GM23248 (cell line): Measurements from ENCODE around the gene LRCOL1. TPM values are rescaled to one million over a fixed set of nuclear protein-coding genes. Genes with fewer than 3 reads are reported as not detected.

Experiments
- DNase-seq: peaks from one replicate; pipeline ENCODE4 v3.0.0-alpha.2; 2015
- H2AFZ ChIP-seq: fragments of 200-600 bp; sonication (generic); 2 replicates; pipeline ENCODE4 v1.6.1; 2016; ENCODE audit warnings: antibody characterized with exemption
- H3F3A ChIP-seq: fragments of 200-600 bp; sonication (generic); 2 replicates; pipeline ENCODE4 v1.6.1; 2016; ENCODE audit warnings: mild to moderate bottlenecking, antibody characterized with exemption, mixed run types; ENCODE audit not compliant: insufficient read depth
- H3K27ac ChIP-seq: fragments of 200-600 bp; sonication (generic); 2 replicates; pipeline ENCODE4 v1.5.1; 2016; ENCODE audit warnings: mild to moderate bottlenecking
- H3K27me3 ChIP-seq: fragments of 200-600 bp; sonication (generic); replicated peaks from 2 replicates; pipeline ENCODE4 v1.6.1; 2016; ENCODE audit warnings: mild to moderate bottlenecking; ENCODE audit not compliant: insufficient read depth
- H3K36me3 ChIP-seq: fragments of 200-600 bp; sonication (generic); 2 replicates; pipeline ENCODE4 v1.6.1; 2016; ENCODE audit warnings: low read depth, mild to moderate bottlenecking
- H3K4me1 ChIP-seq: fragments of 200-600 bp; sonication (generic); 2 replicates; pipeline ENCODE4 v1.6.1; 2016; ENCODE audit warnings: mild to moderate bottlenecking; ENCODE audit not compliant: insufficient read depth
- H3K4me2 ChIP-seq: fragments of 200-600 bp; sonication (generic); one replicate; pipeline ENCODE4 v1.6.1; 2016; ENCODE audit warnings: mild to moderate bottlenecking; ENCODE audit not compliant: unreplicated experiment
- H3K4me3 ChIP-seq: fragments of 200-600 bp; sonication (generic); 2 replicates; pipeline ENCODE4 v1.5.1; 2016; ENCODE audit warnings: mild to moderate bottlenecking
- H3K79me2 ChIP-seq: fragments of 200-600 bp; sonication (generic); 2 replicates; pipeline ENCODE4 v1.6.1; 2016; ENCODE audit warnings: mild to moderate bottlenecking; ENCODE audit not compliant: insufficient read depth
- H3K9ac ChIP-seq: fragments of 200-600 bp; sonication (generic); 2 replicates; pipeline ENCODE4 v1.6.1; 2016; ENCODE audit warnings: mild to moderate bottlenecking
- H3K9me2 ChIP-seq: fragments of 200-600 bp; sonication (generic); 2 replicates; pipeline ENCODE4 v1.6.1; 2016; ENCODE audit warnings: mixed run types, mild to moderate bottlenecking, moderate library complexity; ENCODE audit not compliant: insufficient read depth
- H3K9me3 ChIP-seq: fragments of 200-600 bp; sonication (generic); one replicate; pipeline ENCODE4 v1.6.1; 2017; ENCODE audit warnings: low read depth
- H4K20me1 ChIP-seq: fragments of 200-600 bp; sonication (generic); 2 replicates; pipeline ENCODE4 v1.6.0; 2016; ENCODE audit not compliant: insufficient read depth
- EZH2 ChIP-seq: fragments of 200-600 bp; sonication (generic); IDR thresholded peaks from 2 replicates; pipeline ENCODE4 v1.6.1; 2018; ENCODE audit warnings: antibody characterized with exemption, mild to moderate bottlenecking; ENCODE audit not compliant: insufficient read depth, poor library complexity, severe bottlenecking
- EZH2phosphoT487 ChIP-seq: fragments of 200-600 bp; sonication (generic); IDR thresholded peaks from 2 replicates; pipeline ENCODE4 v1.6.1; 2018; ENCODE audit warnings: antibody characterized with exemption, moderate library complexity, mild to moderate bottlenecking, low read depth; ENCODE audit not compliant: insufficient read depth
- WGBS, 2 experiments: methylation state at CpG; one replicate each; pipeline ENCODE4 v1.1.6; 2015 to 2017; ENCODE audit warnings: low lambda C conversion rate in 2 of 2, low coverage in 1 of 2; ENCODE audit errors: missing lambda C conversion rate in 2 of 2; 5-methylcytosine and 5-hydroxymethylcytosine counted together
- in situ Hi-C: fragments of 300-500 bp; cut with MboI; formaldehyde crosslinking; loops from 2 replicates; pipeline ENCODE4 v1.15.0; 2020
- polyA plus RNA-seq: library from polyadenylated mRNA; unstranded; fragments of >200 nt; fragmentation: Nextera tagmentation; extraction: Ambion mirVana; gene quantifications from 2 replicates; pipeline ENCODE4 v1.2.1, GENCODE V29; 2016
- total RNA-seq: library from RNA; depleted of rRNA; stranded (reverse); fragments of >200 nt; shearing (Covaris generic); gene quantifications from 2 replicates; pipeline ENCODE4 v1.2.3, GENCODE V29; 2014

The LRCOL1 gene
- total and polyA plus RNA-seq, 2 experiments from 2014 or later, result not detected

DNA sequence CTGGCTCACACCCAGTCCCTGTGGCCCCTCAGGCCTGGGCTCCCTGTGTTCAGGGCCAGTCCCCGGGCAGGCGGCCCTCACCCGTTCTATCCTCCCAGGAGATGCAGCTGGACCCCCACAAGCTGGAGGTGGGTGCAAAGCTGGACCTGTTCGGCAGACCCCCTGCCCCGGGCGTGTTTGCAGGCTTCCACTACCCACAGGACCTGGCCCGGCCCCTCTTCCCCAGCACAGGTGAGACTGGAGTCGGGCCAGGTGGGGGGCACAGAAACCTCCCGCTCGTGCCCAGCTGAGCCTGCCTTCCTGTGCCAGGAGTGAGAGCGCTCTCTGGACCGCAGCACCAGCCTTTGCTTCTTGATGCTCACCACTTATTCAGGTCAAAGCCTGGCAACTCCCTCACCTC lies 33.7 kb downstream of the LRCOL1 start:
- H3K36me3 ChIP-seq, result no peaks in the 10 kb centered on the region

DNA sequence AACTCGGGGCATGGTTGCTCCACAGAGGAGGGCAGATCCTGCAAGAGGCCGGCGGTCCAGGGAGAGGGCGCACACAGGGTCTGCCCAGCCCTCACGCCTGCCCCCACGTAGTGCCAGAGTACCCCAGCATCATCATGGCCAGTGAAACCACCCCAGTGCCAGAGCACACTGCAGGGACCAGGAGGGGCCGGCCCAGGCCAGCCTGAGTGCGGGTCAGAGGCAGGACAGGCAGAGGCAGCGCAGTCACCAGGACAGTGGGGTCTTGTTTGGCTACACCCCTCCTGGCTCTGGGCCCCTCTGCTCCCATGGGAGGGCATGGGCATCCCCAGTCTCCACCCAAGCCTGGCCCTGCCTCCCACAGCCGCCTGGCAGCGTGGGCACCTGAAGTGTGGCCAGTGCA lies 34.7 kb downstream of the LRCOL1 start:
- no peaks in the 10 kb centered on the region for H3F3A ChIP-seq
- H3K27me3 ChIP-seq, result no peaks in the 10 kb centered on the region
- in situ Hi-C loops, result no loop called here
- no peaks in the 10 kb centered on the region for H3K9me3 ChIP-seq
- no peak overlapping the region for H3K4me3 ChIP-seq
- 97 to 99% methylated on average over 7 to 11 of the region's 11 CpGs for WGBS, 2 experiments
- DNase-seq, result no peak
- no peaks in the 10 kb centered on the region for H3K9me2 ChIP-seq
- no peaks in the 10 kb centered on the region for H3K4me1 ChIP-seq
- H3K4me2 ChIP-seq, result no peak overlapping the region
- no peaks in the 10 kb centered on the region for H4K20me1 ChIP-seq
- H2AFZ ChIP-seq, result no peak overlapping the region
- no peaks in the 10 kb centered on the region for H3K79me2 ChIP-seq
- no peaks in the 10 kb centered on the region for H3K36me3 ChIP-seq
- H3K27ac ChIP-seq, result no peak overlapping the region
- no peak for TF ChIP-seq EZH2phosphoT487
- no peak for TF ChIP-seq EZH2
- H3K9ac ChIP-seq, result no peak overlapping the region

More for the DNA sequence above, 33.7 kb downstream of the LRCOL1 start:
- 95 to 97% methylated on average over 11 to 12 of the region's 12 CpGs for WGBS, 2 experiments
- TF ChIP-seq EZH2 (no peak), EZH2phosphoT487 (no peak)
- Histone ChIP-seq H3K27me3 (no peaks in the 10 kb centered on the region), H3K4me3 (no peak overlapping the region), H3F3A (no peaks in the 10 kb centered on the region), H3K4me1 (no peaks in the 10 kb centered on the region), H3K9me3 (no peaks in the 10 kb centered on the region), H3K79me2 (no peaks in the 10 kb centered on the region), H3K9me2 (no peaks in the 10 kb centered on the region), H3K27ac (no peak overlapping the region), H3K4me2 (no peak overlapping the region), H3K9ac (no peak overlapping the region), H4K20me1 (no peaks in the 10 kb centered on the region), H2AFZ (no peak overlapping the region)
- in situ Hi-C loops, result no loop called here
- no peak for DNase-seq

DNA sequence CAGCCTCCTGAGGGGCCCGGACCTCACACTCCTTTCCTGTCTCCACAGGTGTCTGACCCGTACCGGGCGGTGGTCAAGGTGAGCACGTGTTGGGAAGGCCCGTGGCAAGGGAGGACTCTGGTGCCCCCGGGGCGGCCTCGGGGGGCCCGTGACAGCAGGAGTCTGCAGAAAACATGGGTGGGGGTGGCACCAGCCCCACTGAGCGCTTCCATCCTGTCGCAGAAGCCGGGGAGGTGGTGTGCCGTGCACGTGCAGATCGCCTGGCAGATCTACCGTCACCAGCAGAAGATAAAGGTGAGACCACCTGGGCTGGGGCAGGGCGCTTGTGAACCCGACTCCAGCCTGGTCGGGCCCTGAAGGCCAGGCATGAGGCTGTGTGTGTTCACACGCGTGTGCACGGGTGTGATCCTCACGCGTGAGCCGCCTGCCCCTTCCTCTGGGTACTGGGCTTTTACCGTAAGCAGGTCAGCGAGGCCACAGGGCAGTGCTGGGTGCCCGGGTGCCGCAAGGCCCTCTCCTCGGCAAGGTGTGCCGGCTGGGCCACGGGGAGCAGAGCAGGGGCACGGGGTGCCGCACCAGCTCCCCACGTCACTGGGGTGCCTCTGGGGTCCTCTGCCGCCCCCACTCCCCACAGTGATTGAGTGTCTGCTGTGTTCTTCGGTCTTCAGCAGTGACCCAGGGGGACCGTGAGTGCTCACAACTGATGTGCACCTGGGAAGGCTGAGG lies 35.9 kb downstream of the LRCOL1 start:
- WGBS, 2 experiments, result 97 to 98% methylated on average over 37 to 39 of the region's 39 CpGs
- TF ChIP-seq EZH2 (no peak), EZH2phosphoT487 (no peak)
- H3K4me2 ChIP-seq, result no peak overlapping the region
- H3K4me3 ChIP-seq, result no peak overlapping the region
- H2AFZ ChIP-seq, result no peak overlapping the region
- no peak overlapping the region for H3K27ac ChIP-seq
- no peaks in the 10 kb centered on the region for H3K36me3 ChIP-seq
- H3F3A ChIP-seq, result no peaks in the 10 kb centered on the region
- H3K9me2 ChIP-seq, result no peaks in the 10 kb centered on the region
- no peak overlapping the region for H3K9ac ChIP-seq
- H3K9me3 ChIP-seq, result no peaks in the 10 kb centered on the region
- in situ Hi-C loops, result no loop called here
- no peaks in the 10 kb centered on the region for H4K20me1 ChIP-seq
- DNase-seq, result no peak
- H3K27me3 ChIP-seq, result no peaks in the 10 kb centered on the region
- no peaks in the 10 kb centered on the region for H3K79me2 ChIP-seq
- no peaks in the 10 kb centered on the region for H3K4me1 ChIP-seq

DNA sequence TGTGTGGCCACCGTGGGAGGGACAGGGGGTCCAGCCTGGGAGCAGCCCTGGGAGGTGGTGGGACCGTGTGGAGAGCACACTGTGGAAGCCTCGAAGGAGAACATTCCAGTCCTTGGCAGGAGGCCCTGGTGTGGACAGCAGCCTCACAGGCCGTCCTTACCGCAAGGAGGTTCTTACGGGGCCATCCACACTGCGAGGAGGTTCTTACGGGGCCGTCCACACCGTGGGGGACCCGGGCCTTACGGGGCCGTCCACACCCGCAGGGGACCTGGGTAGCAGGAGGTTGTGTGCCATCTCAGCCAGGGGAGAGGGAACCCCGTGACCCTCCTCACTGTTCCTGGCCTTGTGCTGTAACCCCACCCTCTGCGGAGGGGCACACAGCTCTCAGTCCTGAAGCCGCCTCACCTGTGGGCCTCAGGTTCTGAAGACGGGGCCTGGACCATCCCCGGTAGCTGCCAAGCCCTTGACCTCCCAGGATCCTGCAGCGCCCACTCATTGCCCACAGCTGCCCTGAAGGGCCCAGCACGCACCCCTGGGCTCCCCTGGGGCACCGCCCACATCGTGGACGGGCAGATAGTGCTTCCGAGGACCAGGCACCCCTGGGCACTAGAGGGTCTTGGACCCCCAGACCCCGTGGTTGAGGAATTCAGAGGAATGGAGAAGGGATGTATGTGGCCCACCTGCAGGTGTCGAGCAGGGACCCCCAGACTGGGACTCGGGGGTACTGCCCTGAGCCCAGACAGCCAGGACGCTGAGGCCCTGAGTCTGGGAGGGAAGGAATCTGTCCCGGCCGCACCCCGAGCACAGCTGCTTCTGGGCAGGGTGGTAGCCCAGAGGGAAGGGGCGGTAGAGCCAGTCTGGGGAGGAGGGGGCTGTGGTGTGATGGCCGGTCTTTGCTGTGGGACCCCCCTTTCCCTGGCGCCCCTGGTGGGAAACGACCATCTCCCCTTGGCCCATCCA lies 37.3 kb downstream of the LRCOL1 start:
- Histone ChIP-seq H4K20me1 (no peaks in the 10 kb centered on the region), H3K27ac (no peak overlapping the region), H3K9me2 (no peaks in the 10 kb centered on the region), H3K9ac (no peak overlapping the region), H2AFZ (no peak overlapping the region), H3K36me3 (no peaks in the 10 kb centered on the region), H3K79me2 (no peaks in the 10 kb centered on the region), H3K4me3 (no peak overlapping the region), H3K27me3 (no peaks in the 10 kb centered on the region), H3F3A (no peaks in the 10 kb centered on the region), H3K4me1 (no peaks in the 10 kb centered on the region), H3K4me2 (no peak overlapping the region), H3K9me3 (no peaks in the 10 kb centered on the region)
- DNase-seq, result no peak
- 94 to 95% methylated on average over 24 to 36 of the region's 36 CpGs for WGBS, 2 experiments
- TF ChIP-seq EZH2phosphoT487 (no peak), EZH2 (no peak)
- in situ Hi-C loops, result no loop called here
